IMR-90 (cell line): Measurements from ENCODE around the gene DENND1A. TPM values are rescaled to one million over a fixed set of nuclear protein-coding genes. Genes with fewer than 3 reads are reported as not detected.

Source experiments
- ATAC-seq: fragments of 200-7000 bp; cut with Tn5 transposase; 2 replicates; pipeline ENCODE4 v1.9.1; 2020; ENCODE audit warnings: low read depth, mild to moderate bottlenecking, moderate library complexity
- BruUV-seq: library from RNA; stranded (reverse); fragments of 400-500 nt; replicated peaks from 2 replicates; lab custom pipeline; 2021; lab: Mats Ljungman, UMichigan
- CTCF ChIA-PET: fragments of 300-600 bp; formaldehyde crosslinking; extraction: SDS; loops from one replicate; lab custom pipeline; 2021; ENCODE audit warnings: antibody characterized with exemption; lab: Yijun Ruan, JAX
- POLR2A ChIA-PET: fragments of 300-600 bp; sonication (Branson Sonifier 250); formaldehyde crosslinking; loops from one replicate; lab custom pipeline; 2022; ENCODE audit warnings: antibody characterized with exemption; ENCODE audit not compliant: unreplicated experiment; lab: Charles Lee
- DNase-seq: peaks from one replicate; pipeline ENCODE4 v3.0.0; 2013
- H2AFZ ChIP-seq: replicated peaks from 2 replicates; pipeline ENCODE3; 2013; ENCODE audit warnings: low read length, mild to moderate bottlenecking; ENCODE audit not compliant: poor library complexity
- H2AK5ac ChIP-seq: 2 replicates; pipeline ENCODE4 v1.6.1; 2013; ENCODE audit warnings: low read depth, low read length, inconsistent platforms
- H2AK9ac ChIP-seq: replicated peaks from 2 replicates; pipeline ENCODE3; 2013; ENCODE audit warnings: mild to moderate bottlenecking, low read depth, low read length, moderate library complexity; ENCODE audit not compliant: poor library complexity
- H2BK120ac ChIP-seq: 2 replicates; pipeline ENCODE4 v1.6.1; 2013; ENCODE audit warnings: low read depth, low read length, inconsistent platforms
- H2BK15ac ChIP-seq: 3 replicates; pipeline ENCODE4 v1.6.1; 2013; ENCODE audit warnings: low read depth, low read length, inconsistent platforms
- H2BK20ac ChIP-seq: 2 replicates; pipeline ENCODE4 v1.6.1; 2013; ENCODE audit warnings: low read depth, mild to moderate bottlenecking, inconsistent platforms, low read length, moderate library complexity
- H2BK5ac ChIP-seq: 2 replicates; pipeline ENCODE4 v1.6.1; 2013; ENCODE audit warnings: mild to moderate bottlenecking, low read depth, low read length, inconsistent platforms; ENCODE audit not compliant: poor library complexity, severe bottlenecking
- H3K14ac ChIP-seq: replicated peaks from 2 replicates; pipeline ENCODE4 v1.6.1; 2013; ENCODE audit warnings: low read depth, low read length, inconsistent platforms
- H3K18ac ChIP-seq: 2 replicates; pipeline ENCODE4 v1.6.1; 2013; ENCODE audit warnings: low read depth, low read length, control low read depth
- H3K23ac ChIP-seq: 2 replicates; pipeline ENCODE4 v1.6.1; 2013; ENCODE audit warnings: low read depth, low read length, inconsistent platforms
- H3K27ac ChIP-seq: 2 replicates; pipeline ENCODE4 v1.5.1; 2013; ENCODE audit warnings: mild to moderate bottlenecking, control low read depth, low read length; ENCODE audit not compliant: insufficient read depth
- H3K27me3 ChIP-seq: 2 replicates; pipeline ENCODE4 v1.6.1; 2013; ENCODE audit warnings: low read length; ENCODE audit not compliant: control insufficient read depth, insufficient read depth
- H3K36me3 ChIP-seq: 2 replicates; pipeline ENCODE4 v1.6.1; 2013; ENCODE audit warnings: low read length, mixed read lengths; ENCODE audit not compliant: control insufficient read depth, insufficient read depth
- H3K4ac ChIP-seq: 2 replicates; pipeline ENCODE4 v1.6.1; 2013; ENCODE audit warnings: low read depth, low read length, inconsistent platforms
- H3K4me1 ChIP-seq: 2 replicates; pipeline ENCODE4 v1.6.1; 2013; ENCODE audit warnings: low read length, mixed read lengths; ENCODE audit not compliant: control insufficient read depth, insufficient read depth
- H3K4me2 ChIP-seq: 2 replicates; pipeline ENCODE4 v1.6.1; 2013; ENCODE audit warnings: low read depth, mild to moderate bottlenecking, control low read depth, low read length, moderate library complexity
- H3K4me3 ChIP-seq: 2 replicates; pipeline ENCODE4 v1.5.1; 2013; ENCODE audit warnings: low read depth, mild to moderate bottlenecking, control low read depth, low read length, moderate library complexity; ENCODE audit not compliant: insufficient read depth
- H3K56ac ChIP-seq: 2 replicates; pipeline ENCODE4 v1.6.1; 2013; ENCODE audit warnings: low read length, inconsistent platforms; ENCODE audit not compliant: insufficient read depth; ENCODE audit errors: extremely low read depth
- H3K79me1 ChIP-seq, 2 experiments: 2 replicates each; pipeline ENCODE4 v1.6.1; 2013; ENCODE audit warnings: low read length in 2 of 2, inconsistent platforms in 1 of 2, low read depth in 1 of 2
- H3K9ac ChIP-seq: 2 replicates; pipeline ENCODE4 v1.6.1; 2013; ENCODE audit warnings: low read depth, low read length, control low read depth
- H3K9me1 ChIP-seq: 2 replicates; pipeline ENCODE4 v1.6.1; 2013; ENCODE audit warnings: low read length, inconsistent platforms; ENCODE audit not compliant: insufficient read depth
- H3K9me3 ChIP-seq: 2 replicates; pipeline ENCODE4 v1.6.1; 2013; ENCODE audit warnings: low read length; ENCODE audit not compliant: control insufficient read depth, insufficient read depth
- H4K20me1 ChIP-seq: 2 replicates; pipeline ENCODE4 v1.6.1; 2013; ENCODE audit warnings: low read length, inconsistent platforms; ENCODE audit not compliant: insufficient read depth
- H4K5ac ChIP-seq: 2 replicates; pipeline ENCODE4 v1.6.1; 2013; ENCODE audit warnings: mild to moderate bottlenecking, low read depth, low read length, control low read depth
- H4K8ac ChIP-seq, 2 experiments: 2 replicates each; pipeline ENCODE4 v1.6.1; 2013; ENCODE audit warnings: low read depth in 2 of 2, low read length in 2 of 2, control low read depth in 1 of 2, inconsistent platforms in 1 of 2
- H4K91ac ChIP-seq: 2 replicates; pipeline ENCODE4 v1.6.1; 2013; ENCODE audit warnings: low read depth, low read length, inconsistent platforms; ENCODE audit not compliant: insufficient read depth
- BHLHE40 ChIP-seq: fragments of 150-350 bp; IDR thresholded peaks from 2 replicates; pipeline ENCODE4 v1.6.1; 2016; ENCODE audit warnings: mild to moderate bottlenecking, low read depth, low read length
- ELK1 ChIP-seq: fragments of 150-350 bp; IDR thresholded peaks from 2 replicates; pipeline ENCODE4 v1.6.1; 2016; ENCODE audit warnings: low read depth, mild to moderate bottlenecking, low read length, moderate library complexity, borderline replicate concordance
- MAFK ChIP-seq: IDR thresholded peaks from 2 replicates; pipeline ENCODE4 v1.6.1; 2012; ENCODE audit warnings: low read depth, low read length, improper control_type of control experiment
- MAZ ChIP-seq: IDR thresholded peaks from 2 replicates; pipeline ENCODE4 v1.6.1; 2012; ENCODE audit warnings: low read depth, mild to moderate bottlenecking, low read length, improper control_type of control experiment, moderate library complexity, borderline replicate concordance
- MXI1 ChIP-seq: IDR thresholded peaks from 2 replicates; pipeline ENCODE4 v1.6.1; 2012; ENCODE audit warnings: low read depth, mild to moderate bottlenecking, low read length, moderate library complexity, borderline replicate concordance
- RAD21 ChIP-seq: IDR thresholded peaks from 2 replicates; pipeline ENCODE4 v1.6.1; 2012; ENCODE audit warnings: low read length, improper control_type of control experiment
- SMC3 ChIP-seq: fragments of 150-350 bp; IDR thresholded peaks from 2 replicates; pipeline ENCODE4 v1.6.1; 2016; ENCODE audit warnings: low read depth, mild to moderate bottlenecking, antibody characterized with exemption, low read length, moderate library complexity
- WGBS, 2 experiments: methylation state at CpG; one replicate each; pipeline versions ENCODE4 v1.1.5 to v1.1.7; 2013; ENCODE audit warnings: missing lambda C conversion rate in 2 of 2; ENCODE audit not compliant: insufficient read length in 1 of 2; ENCODE audit errors: extremely low coverage in 2 of 2; 5-methylcytosine and 5-hydroxymethylcytosine counted together
- dilution Hi-C: fragments of 300-500 bp; cut with HindIII; formaldehyde crosslinking; loops from one replicate; pipeline ENCODE4 v1.14.3; 2018; ENCODE audit warnings: low sequenced_read_pairs; ENCODE audit not compliant: unreplicated experiment
- in situ Hi-C: fragments of 300-500 bp; cut with MboI; formaldehyde crosslinking; loops from 3 replicates; pipeline ENCODE4 v1.14.3; 2019; ENCODE audit warnings: low sequenced_read_pairs, inconsistent platforms, mixed read lengths
- intact Hi-C: fragments of 100-400 bp; cut with micrococcal nuclease; formaldehyde crosslinking; loops from 2 replicates; pipeline ENCODE4 v1.10.0; 2022
- polyA plus RNA-seq, 3 experiments: library from polyadenylated mRNA; depleted of rRNA; stranded (reverse); fragments of >200 nt; gene quantifications; 2 replicates each; pipeline ENCODE4 v1.2.3, GENCODE V29; 2012; ENCODE audit warnings: low replicate concordance in 1 of 3
- total RNA-seq: library from RNA; depleted of rRNA; stranded (reverse); fragments of >200 nt; gene quantifications from 2 replicates; pipeline ENCODE4 v1.2.3, GENCODE V29; 2012

Gene DENND1A
- total and polyA plus RNA-seq, 2 of the 4 experiments (the other 2 are of a cell fraction), result 21.4 to 27.6 TPM

DNA sequence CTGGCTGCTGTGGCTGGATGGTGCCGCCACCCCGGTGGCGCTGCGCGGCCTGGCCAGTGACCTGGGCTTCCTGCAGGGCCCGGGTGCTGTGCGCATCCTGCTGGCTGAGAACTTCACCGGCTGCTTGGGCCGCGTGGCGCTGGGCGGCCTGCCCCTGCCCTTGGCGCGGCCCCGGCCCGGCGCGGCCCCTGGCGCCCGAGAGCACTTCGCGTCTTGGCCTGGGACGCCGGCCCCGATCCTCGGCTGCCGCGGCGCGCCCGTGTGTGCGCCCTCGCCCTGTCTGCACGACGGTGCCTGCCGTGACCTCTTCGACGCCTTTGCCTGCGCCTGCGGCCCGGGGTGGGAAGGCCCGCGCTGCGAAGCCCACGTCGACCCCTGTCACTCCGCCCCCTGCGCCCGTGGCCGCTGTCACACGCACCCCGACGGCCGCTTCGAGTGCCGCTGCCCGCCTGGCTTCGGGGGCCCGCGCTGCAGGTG, 556.4 kb downstream of the DENND1A start:
- no peak overlapping the region for H3K9ac ChIP-seq
- POLR2A ChIA-PET, result no interaction called here
- peaks cover 66% of the 10 kb centered on the region for H3K27me3 ChIP-seq
- H2AFZ ChIP-seq, result no peak overlapping the region
- no peak overlapping the region for H3K27ac ChIP-seq
- H3K4me3 ChIP-seq, result no peak overlapping the region
- H3K4me1 ChIP-seq, result no peaks in the 10 kb centered on the region
- H2BK5ac ChIP-seq, result no peak overlapping the region
- no peak overlapping the region for H4K8ac ChIP-seq
- H2BK120ac ChIP-seq, result no peak overlapping the region
- H4K91ac ChIP-seq, result no peak overlapping the region
- no peak for DNase-seq
- H2BK15ac ChIP-seq, result no peak overlapping the region
- intact Hi-C loops (no loop called here), dilution Hi-C loops (no loop called here), in situ Hi-C loops (no loop called here)
- CTCF ChIA-PET, result no interaction called here
- H2AK5ac ChIP-seq, result no peak overlapping the region
- no peaks in the 10 kb centered on the region for H3K9me1 ChIP-seq
- H3K4me2 ChIP-seq, result no peak overlapping the region; the same call in 1 of the 2 replicates
- WGBS, 2 experiments, result 3% methylated on average over 29 of the region's 60 CpGs; no CpG with 5 or more reads in 1 of the 2 experiments
- no peaks in the 10 kb centered on the region for H3K79me1 ChIP-seq
- no peak; the same call in 1 of the 2 replicates for ATAC-seq
- H3K18ac ChIP-seq, result no peak overlapping the region
- TF ChIP-seq MAZ (no peak), MXI1 (no peak), MAFK (no peak), BHLHE40 (no peak), ELK1 (no peak), RAD21 (no peak), SMC3 (no peak)
- H4K5ac ChIP-seq, result no peak overlapping the region
- H2BK20ac ChIP-seq, result no peak overlapping the region
- no peak overlapping the region for H3K14ac ChIP-seq
- H3K36me3 ChIP-seq, result no peaks in the 10 kb centered on the region
- H3K9me3 ChIP-seq, result no peaks in the 10 kb centered on the region
- H3K4ac ChIP-seq, result no peak overlapping the region
- H4K20me1 ChIP-seq, result no peaks in the 10 kb centered on the region
- BruUV-seq, result no TSS peak
- H2AK9ac ChIP-seq, result no peak overlapping the region
- H3K56ac ChIP-seq, result no peak overlapping the region
- no peak overlapping the region for H3K23ac ChIP-seq
